Adrenal gland (tissue), 5 donors: ENCODE measurements around the gene ERN1.

ENCODE experiments used
- POLR2A ChIP-seq, 2 donors: fragments of 450-650 bp; IDR thresholded peaks; one replicate each; pipeline ENCODE4 v1.6.1; 2017; ENCODE audit warnings: antibody characterized with exemption in 2 of 2, mild to moderate bottlenecking in 2 of 2, moderate library complexity in 1 of 2
- TF ChIP-seq, protein P1 (sequence below), 6 experiments: fragments of 450-650 bp in 4 of 6; fragments of 200-600 bp in 2 of 6; sonication (generic) in 1 of 6; IDR thresholded peaks; 1 replicate in 5 of 6; 2 replicates in 1 of 6; pipeline versions ENCODE4 v1.5.1 to v1.8.0; 2016 to 2021; ENCODE audit warnings: antibody characterized with exemption in 6 of 6, mild to moderate bottlenecking in 2 of 6, moderate library complexity in 1 of 6
- donor health status: DM: no; HTN: no; CAD: no.

DNA sequence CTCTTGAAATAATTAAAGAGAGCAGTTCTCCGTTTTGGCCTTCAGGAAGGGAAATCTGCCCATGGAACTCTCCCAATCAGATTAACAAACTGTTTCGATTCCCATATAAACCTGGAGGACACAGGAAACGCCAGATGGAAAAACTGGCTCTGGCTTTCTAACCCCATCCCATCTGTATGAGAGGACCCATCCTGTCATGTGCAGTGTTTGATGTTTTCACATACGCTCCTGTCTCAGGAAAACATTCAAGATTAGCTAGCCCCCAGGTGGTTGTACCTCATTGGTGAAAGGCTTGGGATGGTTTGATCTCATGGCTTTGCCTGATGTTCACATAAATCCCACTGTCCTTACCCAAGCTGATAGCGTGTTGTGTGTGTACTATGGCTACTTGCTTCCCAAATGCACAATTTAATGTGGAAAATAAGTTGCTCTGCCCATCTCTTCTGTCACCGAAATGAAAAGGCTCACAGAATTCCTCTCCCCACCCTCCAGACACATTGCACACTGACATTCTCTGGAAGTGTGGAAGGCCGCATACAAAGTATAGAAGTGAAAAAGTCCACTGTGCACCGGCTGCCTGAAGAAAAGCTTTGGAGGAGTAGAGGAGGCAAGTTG, 18.2 kb upstream of the ERN1 start:
- TF ChIP-seq, protein P1, sequence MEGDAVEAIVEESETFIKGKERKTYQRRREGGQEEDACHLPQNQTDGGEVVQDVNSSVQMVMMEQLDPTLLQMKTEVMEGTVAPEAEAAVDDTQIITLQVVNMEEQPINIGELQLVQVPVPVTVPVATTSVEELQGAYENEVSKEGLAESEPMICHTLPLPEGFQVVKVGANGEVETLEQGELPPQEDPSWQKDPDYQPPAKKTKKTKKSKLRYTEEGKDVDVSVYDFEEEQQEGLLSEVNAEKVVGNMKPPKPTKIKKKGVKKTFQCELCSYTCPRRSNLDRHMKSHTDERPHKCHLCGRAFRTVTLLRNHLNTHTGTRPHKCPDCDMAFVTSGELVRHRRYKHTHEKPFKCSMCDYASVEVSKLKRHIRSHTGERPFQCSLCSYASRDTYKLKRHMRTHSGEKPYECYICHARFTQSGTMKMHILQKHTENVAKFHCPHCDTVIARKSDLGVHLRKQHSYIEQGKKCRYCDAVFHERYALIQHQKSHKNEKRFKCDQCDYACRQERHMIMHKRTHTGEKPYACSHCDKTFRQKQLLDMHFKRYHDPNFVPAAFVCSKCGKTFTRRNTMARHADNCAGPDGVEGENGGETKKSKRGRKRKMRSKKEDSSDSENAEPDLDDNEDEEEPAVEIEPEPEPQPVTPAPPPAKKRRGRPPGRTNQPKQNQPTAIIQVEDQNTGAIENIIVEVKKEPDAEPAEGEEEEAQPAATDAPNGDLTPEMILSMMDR (IDR thresholded peaks at IDR 0.05): no peak
- TF ChIP-seq POLR2A (IDR thresholded peaks at IDR 0.05): no peak
